HCT116 (cell line): ENCODE measurements around the gene ZFYVE1. TPM values are rescaled to one million over a fixed set of nuclear protein-coding genes. Genes with fewer than 3 reads are reported as not detected.

Experiments
- ATAC-seq: fragments of 200-7000 bp; cut with Tn5 transposase; 2 replicates; pipeline ENCODE4 v1.9.1; 2020; ENCODE audit warnings: mild to moderate bottlenecking, moderate library complexity
- BruUV-seq: library from RNA; stranded (reverse); fragments of 400-500 nt; replicated peaks from 2 replicates; lab custom pipeline; 2021; lab: Mats Ljungman, UMichigan
- CTCF ChIA-PET: fragments of 300-600 bp; sonication (Branson Sonifier 250); formaldehyde crosslinking; loops from one replicate; lab custom pipeline; 2021; ENCODE audit warnings: antibody characterized with exemption; lab: Charles Lee
- POLR2A ChIA-PET: fragments of 300-600, 350-600 bp; sonication (Branson Sonifier 250); formaldehyde crosslinking; loops from one replicate; lab custom pipeline; 2021; ENCODE audit warnings: antibody characterized with exemption; lab: Charles Lee
- RAD21 ChIA-PET, 2 experiments: fragments of 300-600 bp; sonication (Branson Sonifier 250); formaldehyde crosslinking; loops; one replicate each; lab custom pipeline; 2023; ENCODE audit warnings: low total read pairs in 2 of 2; ENCODE audit not compliant: uncharacterized antibody in 2 of 2, unreplicated experiment in 2 of 2, low non-redundant PET in 1 of 2; lab: Charles Lee
- DNase-seq: peaks from one replicate; pipeline ENCODE4 v3.0.0-alpha.2; 2010; ENCODE audit warnings: low read depth, low spot score
- H2AFZ ChIP-seq: fragments of 200-600 bp; shearing (Covaris generic), sonication (generic); 2 replicates; pipeline ENCODE4 v1.6.1; 2017; ENCODE audit warnings: low read depth, mixed run types, mixed read lengths, antibody characterized with exemption, low read length; ENCODE audit not compliant: poor library complexity, severe bottlenecking
- H3K27ac ChIP-seq: 2 replicates; pipeline ENCODE4 v1.5.1; 2012; ENCODE audit warnings: low read depth, low read length
- H3K27me3 ChIP-seq: fragments of 200-600 bp; sonication (generic); 2 replicates; pipeline ENCODE4 v1.6.1; 2016; ENCODE audit warnings: mixed run types, low read length, mixed read lengths; ENCODE audit not compliant: insufficient read depth
- H3K36me3 ChIP-seq, 2 experiments: fragments of 200-500 bp in 1 of 2; fragments of 200-600 bp in 1 of 2; sonication (Bioruptor generic) in 1 of 2; sonication (generic) in 1 of 2; 2 replicates each; pipeline versions ENCODE4 v1.5.1 to v1.6.1; 2014 to 2016; ENCODE audit warnings: low read length in 2 of 2, inconsistent platforms in 1 of 2, mixed read lengths in 1 of 2, mixed run types in 1 of 2; ENCODE audit not compliant: insufficient read depth in 2 of 2, control insufficient read depth in 1 of 2
- H3K4me1 ChIP-seq, 2 experiments: fragments of 200-600 bp in 1 of 2; sonication (generic) in 1 of 2; 2 replicates each; pipeline versions ENCODE4 v1.5.1 to v1.6.1; 2012 to 2017; ENCODE audit warnings: low read length in 2 of 2, inconsistent platforms in 1 of 2, mild to moderate bottlenecking in 1 of 2, mixed read lengths in 1 of 2, mixed run types in 1 of 2, moderate library complexity in 1 of 2; ENCODE audit not compliant: insufficient read depth in 2 of 2, control insufficient read depth in 1 of 2
- H3K4me2 ChIP-seq: fragments of 200-600 bp; sonication (generic); 2 replicates; pipeline ENCODE4 v1.6.1; 2017; ENCODE audit warnings: mixed run types, low read length, mixed read lengths
- H3K4me3 ChIP-seq, 2 experiments: fragments of 200-600 bp in 1 of 2; sonication (generic) in 1 of 2; replicated peaks in 1 of 2; 2 replicates each; pipeline ENCODE4 v1.5.1; 2011 to 2016; ENCODE audit warnings: low read length in 2 of 2, control low read depth in 1 of 2, low read depth in 1 of 2, mild to moderate bottlenecking in 1 of 2, mixed read lengths in 1 of 2, mixed run types in 1 of 2
- H3K79me2 ChIP-seq: fragments of 200-600 bp; sonication (generic); 2 replicates; pipeline ENCODE4 v1.6.1; 2017; ENCODE audit warnings: mild to moderate bottlenecking, mixed run types, low read length, moderate library complexity, mixed read lengths; ENCODE audit not compliant: insufficient read depth
- H3K9ac ChIP-seq: fragments of 200-600 bp; sonication (generic); 2 replicates; pipeline ENCODE4 v1.6.1; 2016; ENCODE audit warnings: low read length, mixed read lengths
- H3K9me2 ChIP-seq: fragments of 200-600 bp; sonication (generic), shearing (Covaris generic); 2 replicates; pipeline ENCODE4 v1.6.1; 2017; ENCODE audit warnings: mixed run types, mild to moderate bottlenecking, moderate library complexity; ENCODE audit not compliant: insufficient read depth
- H3K9me3 ChIP-seq, 2 experiments: fragments of 200-500 bp in 1 of 2; fragments of 200-600 bp in 1 of 2; sonication (Bioruptor generic) in 1 of 2; sonication (generic) in 1 of 2; 2 replicates each; pipeline ENCODE4 v1.6.1; 2014 to 2017; ENCODE audit warnings: low read length in 2 of 2, mixed read lengths in 2 of 2, inconsistent platforms in 1 of 2, low read depth in 1 of 2, mild to moderate bottlenecking in 1 of 2, mixed run types in 1 of 2, moderate library complexity in 1 of 2; ENCODE audit not compliant: control insufficient read depth in 1 of 2, insufficient read depth in 1 of 2
- H4K20me1 ChIP-seq: fragments of 200-600 bp; sonication (generic), shearing (Covaris generic); 2 replicates; pipeline ENCODE4 v1.6.1; 2017; ENCODE audit warnings: mixed run types, mild to moderate bottlenecking, moderate library complexity; ENCODE audit not compliant: insufficient read depth
- CBX3 ChIP-seq: IDR thresholded peaks from 2 replicates; pipeline ENCODE4 v1.6.1; 2012; ENCODE audit warnings: low read depth
- CEBPB ChIP-seq: IDR thresholded peaks from 2 replicates; pipeline ENCODE4 v1.6.1; 2012; ENCODE audit warnings: low read depth
- CTCF ChIP-seq, 3 experiments: fragments of 200-600 bp in 1 of 3; sonication (generic) in 1 of 3; IDR thresholded peaks in 2 of 3; conservative IDR thresholded peaks in 1 of 3; 2 replicates each; pipeline ENCODE4 v1.5.1; 2012 to 2017; ENCODE audit warnings: low read depth in 2 of 3, low read length in 2 of 3, antibody characterized with exemption in 1 of 3, borderline replicate concordance in 1 of 3, control low read depth in 1 of 3, mild to moderate bottlenecking in 1 of 3, mixed read lengths in 1 of 3, mixed run types in 1 of 3, moderate library complexity in 1 of 3; ENCODE audit not compliant: insufficient read depth in 1 of 3
- EGR1 ChIP-seq: IDR thresholded peaks from 2 replicates; pipeline ENCODE4 v1.6.1; 2012; ENCODE audit warnings: low read depth
- ELF1 ChIP-seq: IDR thresholded peaks from 2 replicates; pipeline ENCODE4 v1.6.1; 2012; ENCODE audit warnings: low read depth, borderline replicate concordance
- EZH2phosphoT487 ChIP-seq: fragments of 200-600 bp; IDR thresholded peaks from 2 replicates; pipeline ENCODE4 v1.6.1; 2018; ENCODE audit warnings: antibody characterized with exemption, borderline replicate concordance
- FOSL1 ChIP-seq: IDR thresholded peaks from 2 replicates; pipeline ENCODE4 v1.6.1; 2012; ENCODE audit warnings: low read depth
- POLR2A ChIP-seq: IDR thresholded peaks from 2 replicates; pipeline ENCODE4 v1.7.0; 2011; ENCODE audit warnings: borderline replicate concordance; ENCODE audit not compliant: insufficient read depth, insufficient read length; ENCODE audit errors: extremely low read depth
- SP1 ChIP-seq: IDR thresholded peaks from 2 replicates; pipeline ENCODE4 v1.6.1; 2012; ENCODE audit warnings: low read depth
- SRF ChIP-seq: IDR thresholded peaks from 2 replicates; pipeline ENCODE4 v1.6.1; 2012; ENCODE audit warnings: low read depth
- TCF7L2 ChIP-seq: IDR thresholded peaks from 2 replicates; pipeline ENCODE4 v1.7.0; 2011; ENCODE audit warnings: borderline replicate concordance, inconsistent platforms; ENCODE audit not compliant: insufficient read depth, insufficient read length; ENCODE audit errors: extremely low read depth
- YY1 ChIP-seq: IDR thresholded peaks from 2 replicates; pipeline ENCODE4 v1.6.1; 2011; ENCODE audit warnings: low read length, low read depth, moderate library complexity, mild to moderate bottlenecking; ENCODE audit not compliant: insufficient replicate concordance; ENCODE audit errors: extremely low read depth
- ZNF274 ChIP-seq: fragments of 200-500 bp; sonication (Bioruptor generic); IDR thresholded peaks from 2 replicates; pipeline ENCODE4 v1.6.1; 2014; ENCODE audit warnings: mild to moderate bottlenecking, low read depth, low read length, inconsistent platforms
- intact Hi-C: fragments of 100-400 bp; cut with micrococcal nuclease; formaldehyde crosslinking; loops from 2 replicates; pipeline ENCODE4 v1.10.0; 2022
- total RNA-seq: library from RNA; stranded (reverse); gene quantifications from one replicate; pipeline ENCODE4 v1.2.1, GENCODE V29; 2021; ENCODE audit not compliant: unreplicated experiment
- TF ChIP-seq, protein P1 (sequence below): IDR thresholded peaks from 2 replicates; pipeline ENCODE4 v1.6.1; 2011; ENCODE audit warnings: mild to moderate bottlenecking, low read length, moderate library complexity; ENCODE audit not compliant: insufficient replicate concordance; ENCODE audit errors: extremely low read depth
- TF ChIP-seq, protein P2 (sequence below): IDR thresholded peaks from 2 replicates; pipeline ENCODE4 v1.6.1; 2012; ENCODE audit warnings: low read depth
- TF ChIP-seq, protein P3 (sequence below): IDR thresholded peaks from 2 replicates; pipeline ENCODE4 v1.6.1; 2012

Gene ZFYVE1
- total RNA-seq, 1 experiment from 2014 or later, result 7.7 TPM

DNA sequence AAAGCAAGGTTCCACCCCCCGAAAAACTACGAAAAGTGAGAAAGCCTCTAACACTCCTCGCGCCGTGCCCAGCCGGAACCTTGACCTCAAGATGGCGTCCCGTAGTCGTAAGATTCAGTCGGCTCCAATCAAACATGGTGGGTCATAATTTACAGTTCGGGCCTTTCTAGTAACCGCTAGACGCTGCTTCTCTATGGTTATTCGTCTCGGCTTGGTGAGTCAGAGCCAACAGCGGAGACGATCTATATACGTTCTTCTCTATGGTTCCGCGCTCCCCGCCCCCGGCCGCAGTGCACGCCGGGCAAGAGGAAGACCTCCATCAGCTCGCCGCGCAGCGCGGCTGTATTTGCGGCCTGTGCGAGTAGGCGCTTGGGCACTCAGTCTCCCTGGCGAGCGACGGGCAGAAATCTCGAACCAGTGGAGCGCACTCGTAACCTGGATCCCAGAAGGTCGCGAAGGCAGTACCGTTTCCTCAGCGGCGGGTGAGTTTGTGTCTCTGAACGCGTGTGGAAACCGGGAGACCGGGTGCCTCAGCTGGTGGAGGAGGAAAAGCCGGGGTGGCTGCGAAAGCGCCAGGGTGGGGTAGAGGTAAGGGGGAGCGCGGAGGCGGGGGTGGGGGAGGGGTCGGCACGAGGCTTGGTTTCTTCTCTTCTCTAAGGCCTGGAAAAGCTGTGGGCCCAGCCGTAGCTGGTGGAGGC lies 31.5 kb upstream of the ZFYVE1 start, which contains the start of gene RBM25 (continued):
- TF ChIP-seq TCF7L2, result peak; percentile 89
- TF ChIP-seq EZH2phosphoT487, result no peak
- TF ChIP-seq EGR1, result peak; percentile 95
- peak; percentile 53 for TF ChIP-seq SRF

GRCh38 chr14:73057944-73058223 lies 31.0 kb upstream of the ZFYVE1 start:
- POLR2A ChIA-PET, result interaction anchor here (1.2 to 2.2 kb wide), 8 partner anchors 8 to 401 kb away, joined by 3 to 11 read pairs (median 6); partner anchors contain the start of genes NUMB and ZFYVE1
- Histone ChIP-seq H2AFZ (peak overlapping the region; percentile 58), H3K27ac (peak overlapping the region; percentile 82), H4K20me1 (peaks cover 18% of the 10 kb centered on the region; the same call in 1 of the 2 replicates), H3K79me2 (peaks cover 55% of the 10 kb centered on the region), H3K9ac (peak overlapping the region; percentile 90), H3K36me3 (no peaks in the 10 kb centered on the region; a peak in 1 of 4 replicates), H3K4me1 (peaks cover 7 to 17% of the 10 kb centered on the region in 2 experiments), H3K4me3 (peak overlapping the region; percentile 80 to 98), H3K9me2 (no peaks in the 10 kb centered on the region), H3K9me3 (no peaks in the 10 kb centered on the region), H3K4me2 (peak overlapping the region; percentile 73), H3K27me3 (no peaks in the 10 kb centered on the region)
- CTCF ChIA-PET, result no interaction called here
- no TSS peak for BruUV-seq
- ATAC-seq (peak; percentile 4), DNase-seq (no peak)
- RAD21 ChIA-PET, result no interaction called here
- intact Hi-C loops, result no loop called here
- TF ChIP-seq POLR2A (no peak), CTCF (IDR thresholded peaks at IDR 0.05 in 2 of 3, conservative IDR thresholded peaks at IDR 0.05 in 1 of 3; ENCODE audit: borderline replicate concordance in 1 of 3, insufficient read depth in 1 of 3, low read depth in 2 of 3, low read length in 2 of 3) (no peak), EGR1 (no peak), SRF (no peak; the same call in 1 of the 2 replicates), ELF1 (no peak), FOSL1 (no peak), CBX3 (no peak), TCF7L2 (no peak), EZH2phosphoT487 (no peak), YY1 (no peak), SP1 (no peak), ZNF274 (no peak), CEBPB (no peak)
- TF ChIP-seq, protein P1, sequence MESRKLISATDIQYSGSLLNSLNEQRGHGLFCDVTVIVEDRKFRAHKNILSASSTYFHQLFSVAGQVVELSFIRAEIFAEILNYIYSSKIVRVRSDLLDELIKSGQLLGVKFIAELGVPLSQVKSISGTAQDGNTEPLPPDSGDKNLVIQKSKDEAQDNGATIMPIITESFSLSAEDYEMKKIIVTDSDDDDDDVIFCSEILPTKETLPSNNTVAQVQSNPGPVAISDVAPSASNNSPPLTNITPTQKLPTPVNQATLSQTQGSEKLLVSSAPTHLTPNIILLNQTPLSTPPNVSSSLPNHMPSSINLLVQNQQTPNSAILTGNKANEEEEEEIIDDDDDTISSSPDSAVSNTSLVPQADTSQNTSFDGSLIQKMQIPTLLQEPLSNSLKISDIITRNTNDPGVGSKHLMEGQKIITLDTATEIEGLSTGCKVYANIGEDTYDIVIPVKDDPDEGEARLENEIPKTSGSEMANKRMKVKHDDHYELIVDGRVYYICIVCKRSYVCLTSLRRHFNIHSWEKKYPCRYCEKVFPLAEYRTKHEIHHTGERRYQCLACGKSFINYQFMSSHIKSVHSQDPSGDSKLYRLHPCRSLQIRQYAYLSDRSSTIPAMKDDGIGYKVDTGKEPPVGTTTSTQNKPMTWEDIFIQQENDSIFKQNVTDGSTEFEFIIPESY, result no peak
- TF ChIP-seq, protein P2, sequence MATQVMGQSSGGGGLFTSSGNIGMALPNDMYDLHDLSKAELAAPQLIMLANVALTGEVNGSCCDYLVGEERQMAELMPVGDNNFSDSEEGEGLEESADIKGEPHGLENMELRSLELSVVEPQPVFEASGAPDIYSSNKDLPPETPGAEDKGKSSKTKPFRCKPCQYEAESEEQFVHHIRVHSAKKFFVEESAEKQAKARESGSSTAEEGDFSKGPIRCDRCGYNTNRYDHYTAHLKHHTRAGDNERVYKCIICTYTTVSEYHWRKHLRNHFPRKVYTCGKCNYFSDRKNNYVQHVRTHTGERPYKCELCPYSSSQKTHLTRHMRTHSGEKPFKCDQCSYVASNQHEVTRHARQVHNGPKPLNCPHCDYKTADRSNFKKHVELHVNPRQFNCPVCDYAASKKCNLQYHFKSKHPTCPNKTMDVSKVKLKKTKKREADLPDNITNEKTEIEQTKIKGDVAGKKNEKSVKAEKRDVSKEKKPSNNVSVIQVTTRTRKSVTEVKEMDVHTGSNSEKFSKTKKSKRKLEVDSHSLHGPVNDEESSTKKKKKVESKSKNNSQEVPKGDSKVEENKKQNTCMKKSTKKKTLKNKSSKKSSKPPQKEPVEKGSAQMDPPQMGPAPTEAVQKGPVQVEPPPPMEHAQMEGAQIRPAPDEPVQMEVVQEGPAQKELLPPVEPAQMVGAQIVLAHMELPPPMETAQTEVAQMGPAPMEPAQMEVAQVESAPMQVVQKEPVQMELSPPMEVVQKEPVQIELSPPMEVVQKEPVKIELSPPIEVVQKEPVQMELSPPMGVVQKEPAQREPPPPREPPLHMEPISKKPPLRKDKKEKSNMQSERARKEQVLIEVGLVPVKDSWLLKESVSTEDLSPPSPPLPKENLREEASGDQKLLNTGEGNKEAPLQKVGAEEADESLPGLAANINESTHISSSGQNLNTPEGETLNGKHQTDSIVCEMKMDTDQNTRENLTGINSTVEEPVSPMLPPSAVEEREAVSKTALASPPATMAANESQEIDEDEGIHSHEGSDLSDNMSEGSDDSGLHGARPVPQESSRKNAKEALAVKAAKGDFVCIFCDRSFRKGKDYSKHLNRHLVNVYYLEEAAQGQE, result no peak
- TF ChIP-seq, protein P3, sequence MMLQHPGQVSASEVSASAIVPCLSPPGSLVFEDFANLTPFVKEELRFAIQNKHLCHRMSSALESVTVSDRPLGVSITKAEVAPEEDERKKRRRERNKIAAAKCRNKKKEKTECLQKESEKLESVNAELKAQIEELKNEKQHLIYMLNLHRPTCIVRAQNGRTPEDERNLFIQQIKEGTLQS, result no peak
